Middle frontal gyrus (tissue), 1 donor: ENCODE data around the gene APEX1.

Experiments used
- DNase-seq: peaks from one replicate; pipeline ENCODE4 v3.0.0-alpha.2; 2015; ENCODE audit warnings: low spot score; ENCODE audit errors: extremely low spot score

APEX1 gene

GRCh38 chr14:20454516-20455354 lies at the start of gene APEX1, which contains the start of gene OSGEP:
Gene APEX1, plus strand, starts transcription at chr14:20455226. Its CDS starts 420 bp downstream, at chr14:20455646.
Gene OSGEP, minus strand, starts transcription at chr14:20454812. Its CDS starts 129 bp downstream, at chr14:20454683.
- DNase-seq = peak; percentile 99

DNA sequence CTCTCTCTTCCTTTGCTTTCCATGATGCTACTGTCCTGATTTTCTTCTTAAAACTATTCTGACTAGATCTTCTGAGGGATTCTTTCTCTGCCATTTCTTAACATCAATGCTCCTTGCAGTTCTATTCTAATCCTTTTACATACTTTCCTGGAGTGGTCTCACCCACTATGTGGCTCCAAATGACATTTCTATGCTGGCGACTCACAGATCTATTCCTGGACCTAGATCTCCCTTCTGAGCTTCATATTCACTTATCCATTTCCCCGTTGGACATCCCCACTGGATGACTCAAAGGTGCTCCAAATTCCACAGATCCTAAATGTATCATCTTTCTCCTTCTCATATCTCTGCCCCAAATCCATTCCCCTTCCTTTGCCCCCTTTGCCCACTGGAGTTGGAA lies 45.8 kb upstream of the APEX1 start:
- no peak for DNase-seq

DNA sequence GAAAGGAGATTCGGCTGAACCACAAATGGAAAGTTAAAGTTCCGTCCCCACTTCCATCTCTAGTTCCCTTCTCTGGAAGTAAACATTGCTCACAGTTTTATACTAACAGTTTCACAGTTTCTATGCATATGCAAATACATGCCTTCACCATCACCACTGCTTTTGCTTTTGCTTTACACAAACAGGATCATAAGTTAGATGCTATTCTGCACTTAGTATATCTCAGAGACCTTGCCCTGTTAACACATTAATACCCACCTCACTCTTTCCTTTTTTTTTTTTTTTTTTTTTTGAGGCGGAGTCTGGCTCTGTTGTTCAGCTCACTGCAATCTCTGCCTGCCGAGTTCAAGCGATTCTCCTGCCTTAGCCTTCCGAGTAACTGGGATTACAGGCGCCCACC lies 42.6 kb upstream of the APEX1 start:
- DNase-seq = no peak

DNA sequence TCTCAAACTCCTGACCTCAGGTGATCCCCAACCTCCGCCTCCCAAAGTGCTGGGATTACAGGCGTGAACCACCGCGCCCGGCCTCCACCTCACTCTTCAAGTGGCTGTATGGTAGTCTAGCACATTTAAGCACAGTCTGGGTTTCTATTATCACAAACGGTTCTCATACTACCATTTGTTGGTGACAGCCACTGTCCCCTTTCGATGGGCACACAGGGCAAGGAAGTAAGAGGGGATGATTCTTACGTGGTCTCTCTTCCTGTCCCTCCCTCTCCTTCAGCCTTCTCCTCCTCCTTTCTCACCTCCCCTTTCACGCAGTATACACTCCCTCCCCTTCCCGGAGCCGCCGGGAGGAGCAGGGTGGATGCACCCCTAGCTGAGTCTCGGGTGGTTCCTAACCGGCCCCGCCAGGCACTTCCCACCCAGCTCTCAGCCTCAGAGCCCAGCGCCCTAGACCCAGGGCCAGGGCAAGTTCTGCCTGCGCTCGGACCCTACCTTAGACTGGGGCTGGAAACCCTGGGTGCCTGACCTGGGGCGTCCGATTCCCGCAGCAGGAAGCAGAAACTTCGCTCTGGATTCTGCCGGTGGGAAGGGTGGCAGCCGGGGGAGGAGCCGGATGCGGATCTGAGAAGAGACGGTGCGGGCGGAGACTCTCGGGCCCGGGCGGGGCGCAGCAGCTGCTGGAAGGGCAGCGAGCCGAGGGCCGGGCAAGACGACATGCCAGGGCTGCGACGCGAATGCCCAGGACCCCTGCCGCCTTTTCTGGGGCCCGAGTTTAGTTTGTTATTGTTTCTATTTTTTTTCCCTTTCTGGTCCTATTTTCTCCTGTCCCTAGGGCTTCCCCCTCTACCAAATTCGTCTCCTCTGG lies 41.9 kb upstream of the APEX1 start, which contains the start of gene TEP1:
TSS of gene TEP1 (minus strand) at position 626 of the 868 bp plus-strand sequence. CDS start 5,062 bp downstream, outside the sequence.
- peak; percentile 43 for DNase-seq

- no peak for DNase-seq
These were observed 41.3 kb upstream of the APEX1 start for GRCh38 chr14:20413744-20414082.

GRCh38 chr14:20415782-20416206 lies 39.2 kb upstream of the APEX1 start:
- no peak for DNase-seq

- DNase-seq = no peak
These were observed 38.8 kb upstream of the APEX1 start for GRCh38 chr14:20416223-20416622.

- no peak for DNase-seq
These were observed 37.5 kb upstream of the APEX1 start for GRCh38 chr14:20417250-20418186.

DNA sequence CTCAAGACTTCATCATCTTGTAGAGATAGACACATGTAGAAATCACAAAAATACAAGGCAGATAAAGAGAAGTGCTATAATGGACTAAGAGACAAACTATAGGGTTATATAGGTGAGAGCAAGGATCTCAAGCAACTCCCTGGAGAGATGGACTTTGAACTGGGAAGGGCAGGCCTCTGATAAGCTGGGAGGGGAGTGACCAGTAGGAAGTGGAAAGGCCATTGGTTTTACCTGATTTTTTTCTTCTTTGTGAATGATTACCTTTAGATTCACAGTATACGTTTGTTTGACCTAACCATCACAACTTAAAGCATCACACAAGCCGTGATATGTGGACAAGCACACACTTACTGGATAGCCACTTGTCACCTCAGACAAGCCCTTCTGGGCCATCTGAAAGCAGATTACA lies 36.5 kb upstream of the APEX1 start:
- no peak for DNase-seq

- DNase-seq = no peak
These were observed 35.6 kb upstream of the APEX1 start for GRCh38 chr14:20419419-20419818.

GRCh38 chr14:20421267-20421666 lies 33.8 kb upstream of the APEX1 start:
- no peak for DNase-seq

- no peak for DNase-seq
These were observed 32.1 kb upstream of the APEX1 start for GRCh38 chr14:20422886-20423285.

- DNase-seq = no peak
These were observed 30.2 kb upstream of the APEX1 start for GRCh38 chr14:20424851-20425250.

DNA sequence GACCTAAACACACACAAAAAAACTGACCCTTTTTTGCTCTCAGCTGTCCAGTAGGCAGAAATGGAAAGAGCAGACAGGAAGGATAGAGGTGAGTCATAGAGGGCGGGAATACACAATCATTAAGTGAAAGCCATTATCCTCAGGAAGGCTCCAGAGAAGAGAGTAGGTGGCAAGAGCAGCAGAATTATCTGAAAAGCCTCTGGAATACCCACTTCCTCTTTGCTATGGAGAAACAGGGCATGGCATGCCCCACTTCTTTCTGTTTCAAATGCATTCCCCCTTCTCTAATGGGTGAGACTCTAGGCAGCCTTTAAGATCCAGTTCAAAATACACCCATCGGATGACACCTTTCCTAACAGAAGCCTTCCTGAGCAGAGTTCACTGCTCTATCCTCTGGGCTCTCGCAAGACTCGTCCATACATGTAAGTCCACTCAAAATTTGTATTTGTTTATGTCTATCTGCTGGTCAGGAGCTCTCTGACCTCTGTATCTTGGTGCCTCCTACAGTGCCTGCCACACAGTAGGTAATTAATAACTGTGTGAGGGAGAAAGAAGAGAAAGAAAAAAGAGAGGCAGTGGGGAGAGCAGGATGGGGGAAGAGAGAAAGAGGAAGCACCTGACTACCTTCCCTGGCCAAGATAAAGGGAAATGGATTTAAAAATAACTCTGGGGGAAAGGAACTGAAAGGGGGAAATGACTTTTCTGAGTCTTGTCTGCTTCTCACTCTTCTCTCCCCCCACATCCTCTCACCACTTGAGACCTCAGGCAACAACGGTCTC lies 27.6 kb upstream of the APEX1 start:
- DNase-seq = no peak

- DNase-seq = no peak
These were observed 27.0 kb upstream of the APEX1 start for GRCh38 chr14:20428010-20428365.

GRCh38 chr14:20428802-20429201 lies 26.2 kb upstream of the APEX1 start:
- DNase-seq = no peak

DNA sequence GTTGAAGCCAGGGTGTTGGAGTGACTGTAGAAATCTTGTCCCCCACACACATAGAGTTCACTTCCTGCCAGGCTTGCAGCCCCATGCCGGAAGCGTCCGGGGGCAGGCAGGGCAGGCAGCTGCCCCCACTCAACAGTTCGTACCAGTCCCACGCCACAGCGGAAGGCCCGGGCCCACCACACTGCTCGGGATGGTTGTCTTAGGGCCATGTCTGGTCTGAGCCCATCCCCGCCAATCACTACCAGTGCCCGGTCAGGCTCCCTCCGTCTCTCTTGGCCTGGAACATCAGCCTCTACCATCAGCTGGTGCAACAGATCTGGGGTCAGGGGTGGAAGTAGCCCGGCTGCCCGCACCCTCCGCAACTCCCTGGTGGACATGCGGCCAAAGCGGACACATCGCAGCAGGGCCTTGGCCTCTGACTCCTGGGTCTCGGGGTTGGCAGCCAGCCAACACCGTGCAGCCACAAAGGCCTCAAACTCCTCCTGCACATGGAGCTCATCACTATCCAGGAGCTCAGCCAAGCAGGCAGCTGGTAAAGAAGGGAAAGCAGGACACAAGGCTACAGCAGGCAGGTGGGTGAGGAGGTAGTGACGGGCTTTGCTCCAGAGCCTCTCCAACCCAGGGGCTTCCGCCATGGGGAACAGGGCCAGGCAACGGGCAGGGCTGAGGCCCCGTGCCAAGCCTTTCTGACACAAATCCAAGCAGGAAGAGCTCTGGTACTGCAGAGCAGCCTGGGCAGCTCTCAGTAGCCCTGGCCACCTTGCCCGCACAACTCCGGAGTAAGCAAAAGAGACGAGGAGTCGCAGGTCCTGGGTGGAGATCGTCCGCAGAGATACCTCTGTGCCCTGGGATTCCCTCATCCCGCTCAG lies 25.0 kb upstream of the APEX1 start:
- DNase-seq = no peak

GRCh38 chr14:20434701-20435581 lies 20.1 kb upstream of the APEX1 start:
- DNase-seq = no peak
